PC-3 (cell line): ENCODE measurements around the gene ABCA7. TPM values are rescaled to one million over a fixed set of nuclear protein-coding genes. Genes with fewer than 3 reads are reported as not detected.

Experiments used
- ATAC-seq: fragments of 200-7000 bp; cut with Tn5 transposase; 2 replicates; pipeline ENCODE4 v1.9.1; 2020; ENCODE audit warnings: mild to moderate bottlenecking, moderate library complexity
- BruUV-seq: library from RNA; stranded (reverse); fragments of 400-500 nt; replicated peaks from 2 replicates; lab custom pipeline; 2021; lab: Mats Ljungman, UMichigan
- CTCF ChIA-PET: fragments of 300-600 bp; sonication (Branson Sonifier 250); formaldehyde crosslinking; loops from one replicate; lab custom pipeline; 2022; ENCODE audit warnings: antibody characterized with exemption; lab: Charles Lee
- POLR2A ChIA-PET: fragments of 300-600 bp; sonication (Branson Sonifier 250); formaldehyde crosslinking; loops from one replicate; lab custom pipeline; 2022; ENCODE audit warnings: antibody characterized with exemption; ENCODE audit not compliant: unreplicated experiment; lab: Charles Lee
- DNase-seq: peaks from one replicate; pipeline ENCODE4 v3.0.0-alpha.2; 2015
- H2AFZ ChIP-seq: fragments of 300-600 bp; sonication (generic); 2 replicates; pipeline ENCODE4 v1.6.0; 2016; ENCODE audit warnings: antibody characterized with exemption, low read length
- H3F3A ChIP-seq: fragments of 300-600 bp; sonication (generic); one replicate; pipeline ENCODE4 v1.6.0; 2017; ENCODE audit warnings: antibody characterized with exemption, low read length, control low read depth, mild to moderate bottlenecking; ENCODE audit not compliant: unreplicated experiment
- H3K27ac ChIP-seq: fragments of 300-600 bp; sonication (generic); 2 replicates; pipeline ENCODE4 v1.5.1; 2016; ENCODE audit warnings: mild to moderate bottlenecking, low read length
- H3K27me3 ChIP-seq: fragments of 300-600 bp; sonication (generic); 2 replicates; pipeline ENCODE4 v1.6.1; 2016; ENCODE audit warnings: low read length, mixed read lengths
- H3K36me3 ChIP-seq: fragments of 300-600 bp; sonication (generic); 2 replicates; pipeline ENCODE4 v1.6.1; 2016; ENCODE audit warnings: low read depth, mixed run types, low read length, mixed read lengths
- H3K4me1 ChIP-seq: fragments of 300-600 bp; sonication (generic); 2 replicates; pipeline ENCODE4 v1.5.1; 2016; ENCODE audit warnings: low read length; ENCODE audit not compliant: insufficient read depth
- H3K4me2 ChIP-seq: fragments of 300-600 bp; sonication (generic); 2 replicates; pipeline ENCODE4 v1.6.0; 2016; ENCODE audit warnings: low read length
- H3K4me3 ChIP-seq: fragments of 300-600 bp; sonication (generic); 2 replicates; pipeline ENCODE4 v1.5.1; 2016; ENCODE audit warnings: mild to moderate bottlenecking, low read length, mixed read lengths
- H3K79me2 ChIP-seq: fragments of 300-600 bp; sonication (generic); 2 replicates; pipeline ENCODE4 v1.6.1; 2017; ENCODE audit warnings: low read length, mixed read lengths
- H3K9ac ChIP-seq: fragments of 300-600 bp; sonication (generic); 2 replicates; pipeline ENCODE4 v1.6.0; 2016; ENCODE audit warnings: mild to moderate bottlenecking, low read length
- H3K9me2 ChIP-seq: fragments of 300-600 bp; sonication (generic); replicated peaks from 2 replicates; pipeline ENCODE4 v1.6.1; 2016; ENCODE audit warnings: mixed run types, low read length, mixed read lengths
- H3K9me3 ChIP-seq: fragments of 300-600 bp; sonication (generic); 2 replicates; pipeline ENCODE4 v1.6.1; 2016; ENCODE audit warnings: low read length, mixed read lengths
- H4K20me1 ChIP-seq: fragments of 300-600 bp; sonication (generic); 2 replicates; pipeline ENCODE4 v1.6.1; 2016; ENCODE audit warnings: low read length, mixed read lengths
- EZH2 ChIP-seq: fragments of 300-600 bp; sonication (generic); IDR thresholded peaks from one replicate; pipeline ENCODE4 v1.6.1; 2017; ENCODE audit warnings: antibody characterized with exemption, mild to moderate bottlenecking, low read length; ENCODE audit not compliant: unreplicated experiment
- EZH2phosphoT487 ChIP-seq: fragments of 300-600 bp; sonication (generic); IDR thresholded peaks from 2 replicates; pipeline ENCODE4 v1.6.1; 2018; ENCODE audit warnings: mild to moderate bottlenecking, antibody characterized with exemption, low read length, borderline replicate concordance
- intact Hi-C: fragments of 100-400 bp; cut with micrococcal nuclease; formaldehyde crosslinking; loops from 2 replicates; pipeline ENCODE4 v1.9.0; 2023
- total RNA-seq: library from RNA; depleted of rRNA; stranded (reverse); fragments of >200 nt; gene quantifications from 2 replicates; pipeline ENCODE4 v1.2.3, GENCODE V29; 2014
- TF ChIP-seq, protein P1 (sequence below): fragments of 300-600 bp; sonication (generic); conservative IDR thresholded peaks from 2 replicates; pipeline ENCODE4 v1.5.1; 2017; ENCODE audit warnings: antibody characterized with exemption, low read depth, mild to moderate bottlenecking, low read length

ABCA7 gene
- total RNA-seq, 1 experiment from 2014 or later, result 27.3 TPM

DNA sequence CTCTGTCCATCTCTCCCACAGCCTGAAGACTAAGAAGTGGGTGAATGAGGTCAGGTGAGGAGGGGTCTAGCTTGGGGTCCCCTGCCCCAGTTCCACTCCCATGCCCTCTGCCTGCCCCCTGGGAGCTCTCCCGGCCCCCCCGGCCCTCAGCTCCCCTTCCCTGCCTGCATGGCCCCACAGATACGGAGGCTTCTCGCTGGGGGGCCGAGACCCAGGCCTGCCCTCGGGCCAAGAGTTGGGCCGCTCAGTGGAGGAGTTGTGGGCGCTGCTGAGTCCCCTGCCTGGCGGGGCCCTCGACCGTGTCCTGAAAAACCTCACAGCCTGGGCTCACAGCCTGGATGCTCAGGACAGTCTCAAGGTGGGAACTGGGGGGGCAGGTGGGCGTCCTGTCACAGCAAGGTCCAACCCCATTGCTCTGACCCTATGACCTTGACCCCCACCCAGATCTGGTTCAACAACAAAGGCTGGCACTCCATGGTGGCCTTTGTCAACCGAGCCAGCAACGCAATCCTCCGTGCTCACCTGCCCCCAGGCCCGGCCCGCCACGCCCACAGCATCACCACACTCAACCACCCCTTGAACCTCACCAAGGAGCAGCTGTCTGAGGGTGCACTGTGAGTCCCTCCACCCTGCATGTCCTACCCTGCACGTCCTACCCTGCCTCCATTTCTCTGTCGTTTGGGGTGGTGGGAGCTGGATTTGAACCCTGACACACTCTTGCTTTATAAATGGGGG is 16.1 kb downstream of the ABCA7 start:
- DNase-seq (no peak), ATAC-seq (no peak)
- intact Hi-C loops, result no loop called here
- POLR2A ChIA-PET, result no interaction called here
- Histone ChIP-seq H3K9ac (no peak overlapping the region), H3K27ac (no peak overlapping the region), H3K4me1 (no peaks in the 10 kb centered on the region), H3K27me3 (no peaks in the 10 kb centered on the region), H3K79me2 (no peaks in the 10 kb centered on the region), H4K20me1 (no peaks in the 10 kb centered on the region), H3K4me3 (no peak overlapping the region), H3F3A (no peaks in the 10 kb centered on the region), H3K9me2 (no peaks in the 10 kb centered on the region), H3K36me3 (peaks cover 27% of the 10 kb centered on the region), H2AFZ (no peak overlapping the region), H3K9me3 (peaks cover 9% of the 10 kb centered on the region), H3K4me2 (no peak overlapping the region)
- CTCF ChIA-PET, result no interaction called here
- TF ChIP-seq EZH2phosphoT487 (no peak), EZH2 (no peak)
- TF ChIP-seq, protein P1, sequence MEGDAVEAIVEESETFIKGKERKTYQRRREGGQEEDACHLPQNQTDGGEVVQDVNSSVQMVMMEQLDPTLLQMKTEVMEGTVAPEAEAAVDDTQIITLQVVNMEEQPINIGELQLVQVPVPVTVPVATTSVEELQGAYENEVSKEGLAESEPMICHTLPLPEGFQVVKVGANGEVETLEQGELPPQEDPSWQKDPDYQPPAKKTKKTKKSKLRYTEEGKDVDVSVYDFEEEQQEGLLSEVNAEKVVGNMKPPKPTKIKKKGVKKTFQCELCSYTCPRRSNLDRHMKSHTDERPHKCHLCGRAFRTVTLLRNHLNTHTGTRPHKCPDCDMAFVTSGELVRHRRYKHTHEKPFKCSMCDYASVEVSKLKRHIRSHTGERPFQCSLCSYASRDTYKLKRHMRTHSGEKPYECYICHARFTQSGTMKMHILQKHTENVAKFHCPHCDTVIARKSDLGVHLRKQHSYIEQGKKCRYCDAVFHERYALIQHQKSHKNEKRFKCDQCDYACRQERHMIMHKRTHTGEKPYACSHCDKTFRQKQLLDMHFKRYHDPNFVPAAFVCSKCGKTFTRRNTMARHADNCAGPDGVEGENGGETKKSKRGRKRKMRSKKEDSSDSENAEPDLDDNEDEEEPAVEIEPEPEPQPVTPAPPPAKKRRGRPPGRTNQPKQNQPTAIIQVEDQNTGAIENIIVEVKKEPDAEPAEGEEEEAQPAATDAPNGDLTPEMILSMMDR, result no peak
- BruUV-seq, result no TSS peak

DNA sequence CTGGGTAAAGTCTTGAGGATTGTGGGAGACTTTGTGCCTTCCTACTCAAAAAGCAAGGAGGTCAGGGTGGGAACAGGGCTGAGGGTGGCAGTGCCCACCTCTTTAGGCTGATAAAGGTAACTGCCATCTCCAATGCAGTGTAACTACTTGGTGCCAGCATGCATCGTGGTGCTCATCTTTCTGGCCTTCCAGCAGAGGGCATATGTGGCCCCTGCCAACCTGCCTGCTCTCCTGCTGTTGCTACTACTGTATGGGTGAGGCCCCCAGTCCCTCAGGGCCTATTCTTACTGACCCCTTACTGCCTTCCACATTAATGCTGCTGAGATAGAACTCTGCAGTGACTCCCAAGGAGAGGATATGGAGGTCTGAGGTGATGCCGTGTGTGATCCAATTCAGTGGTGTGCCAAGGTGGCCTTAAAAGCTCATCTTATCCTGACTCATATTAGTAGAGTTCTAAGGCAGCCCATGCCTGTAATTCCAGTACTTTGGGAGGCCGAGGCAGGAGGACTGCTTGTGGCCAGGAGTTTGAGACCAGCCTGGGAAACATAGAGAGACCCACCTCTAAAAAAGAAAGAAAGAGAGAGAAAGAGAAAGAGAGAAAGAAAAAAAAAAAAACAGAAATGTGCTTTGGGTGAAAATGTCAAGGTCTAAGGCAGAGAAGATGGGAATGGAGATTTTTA is 17.4 kb downstream of the ABCA7 start:
- ATAC-seq (no peak), DNase-seq (peak; percentile 19)
- H2AFZ ChIP-seq, result no peak overlapping the region
- no peak overlapping the region for H3K4me2 ChIP-seq
- H3K9me3 ChIP-seq, result peaks cover 9% of the 10 kb centered on the region
- no peaks in the 10 kb centered on the region for H3K27me3 ChIP-seq
- H3K4me3 ChIP-seq, result no peak overlapping the region
- no peak overlapping the region for H3K27ac ChIP-seq
- H4K20me1 ChIP-seq, result no peaks in the 10 kb centered on the region
- peaks cover 27% of the 10 kb centered on the region for H3K36me3 ChIP-seq
- no peaks in the 10 kb centered on the region for H3K4me1 ChIP-seq
- CTCF ChIA-PET, result no interaction called here
- H3K9me2 ChIP-seq, result no peaks in the 10 kb centered on the region
- intact Hi-C loops, result no loop called here
- H3F3A ChIP-seq, result no peaks in the 10 kb centered on the region
- TF ChIP-seq EZH2, result no peak
- no peak for TF ChIP-seq EZH2phosphoT487
- TF ChIP-seq, protein P1, result peak; percentile 22
- BruUV-seq, result no TSS peak
- POLR2A ChIA-PET, result no interaction called here
- H3K9ac ChIP-seq, result no peak overlapping the region
- no peaks in the 10 kb centered on the region for H3K79me2 ChIP-seq

DNA sequence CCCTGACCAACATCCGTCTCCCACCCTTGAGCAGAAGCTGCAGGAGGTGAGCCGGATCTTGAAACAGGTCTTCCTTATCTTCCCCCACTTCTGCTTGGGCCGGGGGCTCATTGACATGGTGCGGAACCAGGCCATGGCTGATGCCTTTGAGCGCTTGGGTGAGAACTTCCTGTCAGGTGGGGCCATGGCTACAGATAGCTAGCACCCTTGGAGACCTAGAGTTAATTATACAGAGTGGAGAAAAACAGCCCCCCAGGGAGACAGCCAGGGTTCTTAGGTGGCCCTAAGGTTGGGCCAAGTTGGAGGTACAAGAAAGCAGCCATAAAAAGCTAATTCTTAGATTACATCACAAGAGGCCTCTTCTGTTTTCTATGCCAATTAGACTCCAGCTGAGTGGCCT is 18.2 kb downstream of the ABCA7 start:
- DNase-seq, result no peak
- Histone ChIP-seq H3K27ac (no peak overlapping the region), H3K36me3 (peaks cover 27% of the 10 kb centered on the region), H3K9me2 (no peaks in the 10 kb centered on the region), H2AFZ (no peak overlapping the region), H3K79me2 (no peaks in the 10 kb centered on the region), H4K20me1 (no peaks in the 10 kb centered on the region), H3K4me2 (no peak overlapping the region), H3K4me3 (no peak overlapping the region), H3K9me3 (peaks cover 9% of the 10 kb centered on the region), H3F3A (no peaks in the 10 kb centered on the region), H3K9ac (no peak overlapping the region), H3K4me1 (no peaks in the 10 kb centered on the region), H3K27me3 (no peaks in the 10 kb centered on the region)
- POLR2A ChIA-PET, result no interaction called here
- intact Hi-C loops, result no loop called here
- no TSS peak for BruUV-seq
- TF ChIP-seq, protein P1, result no peak
- no peak for TF ChIP-seq EZH2phosphoT487
- no peak for TF ChIP-seq EZH2
- ATAC-seq, result no peak
- CTCF ChIA-PET, result no interaction called here
